H9 (cell line): ENCODE measurements around the gene STKLD1. TPM values are rescaled to one million over a fixed set of nuclear protein-coding genes. Genes with fewer than 3 reads are reported as not detected.

ENCODE experiments used
- DNase-seq: peaks from one replicate; pipeline ENCODE4 v3.0.0-alpha.2; 2017
- H2AFZ ChIP-seq: one replicate; pipeline ENCODE4 v1.6.1; 2013; ENCODE audit warnings: mild to moderate bottlenecking, low read length, control low read depth, moderate library complexity
- H2AK5ac ChIP-seq: 2 replicates; pipeline ENCODE4 v1.6.1; 2013; ENCODE audit warnings: low read length, control low read depth, mixed read lengths; ENCODE audit not compliant: insufficient read length
- H2BK120ac ChIP-seq: one replicate; pipeline ENCODE4 v1.6.1; 2013; ENCODE audit warnings: low read depth, mild to moderate bottlenecking, low read length, control low read depth, inconsistent platforms; ENCODE audit not compliant: poor library complexity, severe bottlenecking
- H2BK12ac ChIP-seq: 2 replicates; pipeline ENCODE4 v1.6.1; 2013; ENCODE audit warnings: low read length, control low read depth, mixed read lengths, low read depth; ENCODE audit not compliant: insufficient read length
- H2BK15ac ChIP-seq: 2 replicates; pipeline ENCODE4 v1.6.1; 2013; ENCODE audit warnings: low read depth, low read length, control low read depth
- H2BK20ac ChIP-seq: one replicate; pipeline ENCODE4 v1.6.1; 2013; ENCODE audit warnings: low read depth, mild to moderate bottlenecking, low read length, control low read depth, inconsistent platforms; ENCODE audit not compliant: poor library complexity, severe bottlenecking
- H2BK5ac ChIP-seq: 2 replicates; pipeline ENCODE4 v1.6.1; 2013; ENCODE audit warnings: low read length, control low read depth, mixed read lengths; ENCODE audit not compliant: insufficient read length
- H3K14ac ChIP-seq: 2 replicates; pipeline ENCODE4 v1.6.1; 2013; ENCODE audit warnings: low read length, control low read depth; ENCODE audit not compliant: insufficient read depth
- H3K18ac ChIP-seq: 2 replicates; pipeline ENCODE4 v1.6.1; 2013; ENCODE audit warnings: low read depth, mild to moderate bottlenecking, mixed read lengths, low read length, control low read depth; ENCODE audit not compliant: insufficient read length
- H3K23ac ChIP-seq: 2 replicates; pipeline ENCODE4 v1.6.1; 2013; ENCODE audit warnings: low read length, control low read depth, mixed read lengths, low read depth; ENCODE audit not compliant: insufficient read length
- H3K23me2 ChIP-seq: 2 replicates; pipeline ENCODE4 v1.6.1; 2013; ENCODE audit warnings: low read depth, mild to moderate bottlenecking, mixed read lengths, low read length, control low read depth; ENCODE audit not compliant: insufficient read length, poor library complexity, severe bottlenecking
- H3K27ac ChIP-seq: 2 replicates; pipeline ENCODE4 v1.5.1; 2013; ENCODE audit warnings: low read length, control low read depth, mixed read lengths, low read depth; ENCODE audit not compliant: insufficient read length
- H3K27me3 ChIP-seq: 2 replicates; pipeline ENCODE4 v1.6.1; 2013; ENCODE audit warnings: low read length, control low read depth, inconsistent platforms; ENCODE audit not compliant: insufficient read depth
- H3K4ac ChIP-seq: 2 replicates; pipeline ENCODE4 v1.6.1; 2013; ENCODE audit warnings: low read depth, mild to moderate bottlenecking, control low read depth, inconsistent platforms, low read length, moderate library complexity
- H3K4me1 ChIP-seq: 2 replicates; pipeline ENCODE4 v1.6.1; 2013; ENCODE audit warnings: low read length, control low read depth, inconsistent platforms; ENCODE audit not compliant: insufficient read depth
- H3K4me2 ChIP-seq: 2 replicates; pipeline ENCODE4 v1.6.1; 2013; ENCODE audit warnings: low read length, control low read depth, mixed read lengths; ENCODE audit not compliant: insufficient read length, insufficient read depth
- H3K56ac ChIP-seq: 2 replicates; pipeline ENCODE4 v1.6.1; 2013; ENCODE audit warnings: low read depth, mild to moderate bottlenecking, mixed read lengths, low read length, control low read depth; ENCODE audit not compliant: insufficient read length
- H3K79me1 ChIP-seq: 2 replicates; pipeline ENCODE4 v1.6.1; 2013; ENCODE audit warnings: low read depth, mild to moderate bottlenecking, moderate library complexity, low read length, control low read depth, inconsistent platforms; ENCODE audit not compliant: insufficient read depth, poor library complexity, severe bottlenecking
- H3K79me2 ChIP-seq: 2 replicates; pipeline ENCODE4 v1.6.1; 2013; ENCODE audit warnings: low read length, control low read depth, inconsistent platforms; ENCODE audit not compliant: insufficient read depth
- H3K9ac ChIP-seq: 2 replicates; pipeline ENCODE4 v1.6.1; 2013; ENCODE audit warnings: low read length, control low read depth, mixed read lengths; ENCODE audit not compliant: insufficient read length; ENCODE audit errors: extremely low read depth
- H3K9me3 ChIP-seq: one replicate; pipeline ENCODE4 v1.6.1; 2013; ENCODE audit warnings: low read depth, low read length, inconsistent platforms; ENCODE audit not compliant: control insufficient read depth
- H3T11ph ChIP-seq: one replicate; pipeline ENCODE4 v1.6.1; 2013; ENCODE audit warnings: mild to moderate bottlenecking, low read length, control low read depth, inconsistent platforms
- H4K20me1 ChIP-seq: one replicate; pipeline ENCODE4 v1.6.1; 2013; ENCODE audit not compliant: control insufficient read depth, insufficient read length, insufficient read depth
- H4K5ac ChIP-seq: 2 replicates; pipeline ENCODE4 v1.6.1; 2013; ENCODE audit warnings: low read depth, mild to moderate bottlenecking, mixed read lengths, low read length, control low read depth; ENCODE audit not compliant: insufficient read length
- H4K8ac ChIP-seq: replicated peaks from 2 replicates; pipeline ENCODE4 v1.6.1; 2013; ENCODE audit warnings: low read length, control low read depth, mixed read lengths, low read depth; ENCODE audit not compliant: insufficient read length
- H4K91ac ChIP-seq: 2 replicates; pipeline ENCODE4 v1.6.1; 2013; ENCODE audit warnings: low read depth, mild to moderate bottlenecking, moderate library complexity, mixed read lengths, low read length, control low read depth; ENCODE audit not compliant: insufficient read length
- H3K27ac Mint-ChIP-seq, 3 experiments: 2 replicates in 2 of 3; 3 replicates in 1 of 3; pipeline ENCODE4 v1.8.0; 2020 to 2021; ENCODE audit warnings: mixed read lengths in 3 of 3, mild to moderate bottlenecking in 1 of 3, moderate library complexity in 1 of 3
- H3K27me3 Mint-ChIP-seq: 2 replicates; pipeline ENCODE4 v1.8.0; 2021; ENCODE audit warnings: low read depth, mild to moderate bottlenecking, moderate library complexity, mixed read lengths
- H3K36me3 Mint-ChIP-seq, 3 experiments: 2 replicates in 2 of 3; 3 replicates in 1 of 3; pipeline ENCODE4 v1.8.0; 2020 to 2021; ENCODE audit warnings: low read depth in 3 of 3, mixed read lengths in 3 of 3; ENCODE audit not compliant: insufficient read depth in 1 of 3
- H3K4me1 Mint-ChIP-seq, 2 experiments: 2 replicates each; pipeline ENCODE4 v1.8.0; 2020; ENCODE audit warnings: mixed read lengths in 2 of 2
- H3K4me3 Mint-ChIP-seq, 2 experiments: 2 replicates in 1 of 2; 3 replicates in 1 of 2; pipeline ENCODE4 v1.8.0; 2020 to 2021; ENCODE audit warnings: mild to moderate bottlenecking in 2 of 2, mixed read lengths in 2 of 2, moderate library complexity in 1 of 2
- H3K9me3 Mint-ChIP-seq, 2 experiments: 2 replicates in 1 of 2; 3 replicates in 1 of 2; pipeline ENCODE4 v1.8.0; 2020; ENCODE audit warnings: mild to moderate bottlenecking in 2 of 2, mixed read lengths in 2 of 2, moderate library complexity in 1 of 2
- CTCF ChIP-seq: fragments of 200-600 bp; sonication (generic); conservative IDR thresholded peaks from 3 replicates; pipeline ENCODE4 v1.8.0; 2021; ENCODE audit warnings: antibody characterized with exemption, mild to moderate bottlenecking
- WGBS: extraction: QIAGEN DNeasy Blood & Tissue Kit; methylation state at CpG from one replicate; pipeline ENCODE4 v1.1.7; 2013; ENCODE audit warnings: missing lambda C conversion rate, low lambda C conversion rate, mixed read lengths; ENCODE audit not compliant: insufficient read length; ENCODE audit errors: extremely low coverage; 5-methylcytosine and 5-hydroxymethylcytosine counted together
- total RNA-seq: library from RNA; stranded (reverse); gene quantifications from 2 replicates; pipeline ENCODE4 v1.2.1, GENCODE V29; 2021

Gene STKLD1
- total RNA-seq, 1 experiment from 2014 or later, result 0.57 TPM

- no peak overlapping the region for H2BK20ac ChIP-seq
- H3K14ac ChIP-seq, result no peak overlapping the region
- H2AFZ ChIP-seq, result no peak overlapping the region
- no peak overlapping the region for H3K18ac ChIP-seq
- no peaks in the 10 kb centered on the region for H3K36me3 Mint-ChIP-seq
- H3K27ac ChIP-seq, result no peak overlapping the region
- H3K9ac ChIP-seq, result no peak overlapping the region
- no peak overlapping the region for H4K91ac ChIP-seq
- no peak overlapping the region for H3K23ac ChIP-seq
- H3K79me1 ChIP-seq, result no peaks in the 10 kb centered on the region
- H3K23me2 ChIP-seq, result no peaks in the 10 kb centered on the region
- no peak for TF ChIP-seq CTCF
- no peak overlapping the region for H3K4ac ChIP-seq
- H2BK12ac ChIP-seq, result no peak overlapping the region
- H2BK5ac ChIP-seq, result no peak overlapping the region
- no peak overlapping the region for H2BK120ac ChIP-seq
- H3K4me2 ChIP-seq, result no peak overlapping the region
- H3K4me3 Mint-ChIP-seq, result no peak overlapping the region
- no peak overlapping the region for H3K56ac ChIP-seq
- peaks cover 2 to 6% of the 10 kb centered on the region in 2 experiments; a peak in 1 of 4 replicates for H3K4me1 Mint-ChIP-seq
- DNase-seq, result no peak
- no peak overlapping the region for H3K27ac Mint-ChIP-seq
- no peak overlapping the region for H2BK15ac ChIP-seq
- peaks cover 1% of the 10 kb centered on the region for H3K27me3 Mint-ChIP-seq
- no peaks in the 10 kb centered on the region for H3K79me2 ChIP-seq
- no peak overlapping the region for H4K8ac ChIP-seq
- H4K20me1 ChIP-seq, result no peaks in the 10 kb centered on the region
- H4K5ac ChIP-seq, result no peak overlapping the region
- H3K9me3 Mint-ChIP-seq, result no peaks in the 10 kb centered on the region
- H3T11ph ChIP-seq, result no peak overlapping the region
- H2AK5ac ChIP-seq, result no peak overlapping the region
- no peaks in the 10 kb centered on the region for H3K27me3 ChIP-seq
- H3K4me1 ChIP-seq, result no peaks in the 10 kb centered on the region; the same call in 1 of the 2 replicates
- no peaks in the 10 kb centered on the region for H3K9me3 ChIP-seq
- no CpG with 5 or more reads among the region's 7 CpGs for WGBS
Measured at GRCh38 chr9:133452562-133452961, 76.4 kb downstream of the STKLD1 start.
